Kasumi-1 (cell line): ENCODE data around the gene DLGAP1.
"Not testable (repeated sequence)": the region's sequence is repeated elsewhere in the genome, so short reads cannot be mapped to it uniquely, and the experiment has no call there.

Experiments
- DNase-seq, 2 experiments: peaks; one replicate each; lab custom pipeline; 2025; lab: John Stamatoyannopoulos, UW

The DLGAP1 gene

GRCh38 chr18:4287340-4287739, 167.8 kb downstream of the DLGAP1 start:
- DNase-seq, result not testable (repeated sequence)

- no peak for DNase-seq
Measured at GRCh38 chr18:4286256-4286655, 168.9 kb downstream of the DLGAP1 start.

- no peak for DNase-seq
Measured at GRCh38 chr18:4285525-4285924, 169.6 kb downstream of the DLGAP1 start.

GRCh38 chr18:4284528-4284927, 170.6 kb downstream of the DLGAP1 start:
- DNase-seq, result no peak

GRCh38 chr18:4283746-4284291, 171.3 kb downstream of the DLGAP1 start:
- no peak for DNase-seq

- no peak for DNase-seq
Measured at GRCh38 chr18:4282954-4283353, 172.2 kb downstream of the DLGAP1 start.

GRCh38 chr18:4276953-4277585, 178.0 kb downstream of the DLGAP1 start:
- DNase-seq, result no peak

GRCh38 chr18:4271952-4272351, 183.2 kb downstream of the DLGAP1 start:
- no peak for DNase-seq

GRCh38 chr18:4270988-4271387, 184.1 kb downstream of the DLGAP1 start:
- DNase-seq, result no peak

- DNase-seq, result no peak
Measured at GRCh38 chr18:4270016-4270415, 185.1 kb downstream of the DLGAP1 start.

GRCh38 chr18:4267641-4268040, 187.5 kb downstream of the DLGAP1 start:
- no peak for DNase-seq

GRCh38 chr18:4264347-4264791, 190.7 kb downstream of the DLGAP1 start:
- DNase-seq, result no peak

GRCh38 chr18:4260107-4260506, 195.0 kb downstream of the DLGAP1 start:
- DNase-seq, result no peak

GRCh38 chr18:4256766-4257417, 198.2 kb downstream of the DLGAP1 start:
- no peak for DNase-seq

GRCh38 chr18:4254840-4255239, 200.3 kb downstream of the DLGAP1 start:
- DNase-seq, result no peak

GRCh38 chr18:4252829-4253228, 202.3 kb downstream of the DLGAP1 start:
- DNase-seq, result no peak

- DNase-seq, result no peak
Measured at GRCh38 chr18:4251873-4252272, 203.2 kb downstream of the DLGAP1 start.

- no peak for DNase-seq
Measured at GRCh38 chr18:4251206-4251605, 203.9 kb downstream of the DLGAP1 start.

- no peak for DNase-seq
Measured at GRCh38 chr18:4250141-4250540, 205.0 kb downstream of the DLGAP1 start.

GRCh38 chr18:4248686-4249085, 206.4 kb downstream of the DLGAP1 start:
- DNase-seq, result no peak

GRCh38 chr18:4246374-4246773, 208.7 kb downstream of the DLGAP1 start:
- DNase-seq, result no peak

- no peak for DNase-seq
Measured at GRCh38 chr18:4245456-4245855, 209.7 kb downstream of the DLGAP1 start.

GRCh38 chr18:4242431-4243161, 212.5 kb downstream of the DLGAP1 start:
- DNase-seq, result no peak
